ENCODE measurements around the gene KCNAB2. TPM values are rescaled to one million over a fixed set of nuclear protein-coding genes. Genes with fewer than 3 reads are reported as not detected.

KCNAB2 gene
- polyA plus RNA-seq, 1 of the 3 experiments (the other 2 are of a cell fraction), result 7.6 TPM

DNA sequence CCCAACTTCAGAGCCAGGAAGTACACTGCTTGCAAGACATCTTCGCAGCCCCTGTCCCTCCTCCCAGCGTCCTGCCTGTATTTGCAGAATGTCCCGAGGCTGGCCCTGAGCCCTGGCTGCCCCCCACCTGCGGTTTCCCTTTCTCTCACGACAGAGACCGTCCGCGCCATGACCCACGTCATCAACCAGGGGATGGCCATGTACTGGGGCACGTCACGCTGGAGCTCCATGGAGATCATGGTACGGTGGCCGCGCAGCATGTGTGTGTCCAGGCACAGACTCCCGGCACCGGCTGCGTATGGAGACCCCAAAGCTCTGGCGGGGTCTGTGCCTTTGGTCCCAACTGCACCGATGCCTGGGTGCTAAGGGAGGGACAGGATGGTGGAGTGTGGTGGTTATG is 48.6 kb downstream of the KCNAB2 start:
- Histone ChIP-seq H3K9me2 (no peaks in the 10 kb centered on the region), H3K4me1 (ENCODE audit: control insufficient read depth in 1 of 2, insufficient read depth in 2 of 2, low read depth in 1 of 2, low read length in 1 of 2) (peaks cover 0 to 5% of the 10 kb centered on the region in 2 experiments; a peak in 1 of 4 replicates), H3K27me3 (ENCODE audit: insufficient read depth) (no peaks in the 10 kb centered on the region), H3K36me3 (replicated peaks in 1 of 2; ENCODE audit: control insufficient read depth in 1 of 2, insufficient read depth in 2 of 2, low read length in 1 of 2) (no peaks in the 10 kb centered on the region), H3F3A (replicated peaks; ENCODE audit: insufficient read depth) (no peaks in the 10 kb centered on the region), H3K9ac (no peak overlapping the region), H3K4me3 (ENCODE audit: low read depth in 2 of 2, low read length in 1 of 2) (no peak overlapping the region), H2AFZ (ENCODE audit: low read depth) (no peak overlapping the region), H4K20me1 (ENCODE audit: insufficient read depth) (no peaks in the 10 kb centered on the region), H3K9me3 (no peaks in the 10 kb centered on the region), H3K79me2 (ENCODE audit: insufficient read depth) (no peaks in the 10 kb centered on the region), H3K4me2 (no peak overlapping the region), H3K27ac (ENCODE audit: low read depth in 2 of 2, low read length in 1 of 2) (no peak overlapping the region)
- ChIA-PET CTCF (interaction anchor here (0.8 to 2.6 kb wide), 9 partner anchors 11 to 67 kb away, joined by 3 to 9 read pairs (median 3); no protein-coding TSS in a partner anchor), POLR2A (no interaction called here)
- no peak for TF ChIP-seq GATA2 (CRISPR knock-in tag; IDR thresholded peaks at IDR 0.05)
- TF ChIP-seq RFX5 (IDR thresholded peaks at IDR 0.05; ENCODE audit: low read length), result no peak
- TF ChIP-seq TEAD4 (IDR thresholded peaks at IDR 0.05; ENCODE audit: borderline replicate concordance, insufficient read depth), result no peak
- TF ChIP-seq, protein P1, sequence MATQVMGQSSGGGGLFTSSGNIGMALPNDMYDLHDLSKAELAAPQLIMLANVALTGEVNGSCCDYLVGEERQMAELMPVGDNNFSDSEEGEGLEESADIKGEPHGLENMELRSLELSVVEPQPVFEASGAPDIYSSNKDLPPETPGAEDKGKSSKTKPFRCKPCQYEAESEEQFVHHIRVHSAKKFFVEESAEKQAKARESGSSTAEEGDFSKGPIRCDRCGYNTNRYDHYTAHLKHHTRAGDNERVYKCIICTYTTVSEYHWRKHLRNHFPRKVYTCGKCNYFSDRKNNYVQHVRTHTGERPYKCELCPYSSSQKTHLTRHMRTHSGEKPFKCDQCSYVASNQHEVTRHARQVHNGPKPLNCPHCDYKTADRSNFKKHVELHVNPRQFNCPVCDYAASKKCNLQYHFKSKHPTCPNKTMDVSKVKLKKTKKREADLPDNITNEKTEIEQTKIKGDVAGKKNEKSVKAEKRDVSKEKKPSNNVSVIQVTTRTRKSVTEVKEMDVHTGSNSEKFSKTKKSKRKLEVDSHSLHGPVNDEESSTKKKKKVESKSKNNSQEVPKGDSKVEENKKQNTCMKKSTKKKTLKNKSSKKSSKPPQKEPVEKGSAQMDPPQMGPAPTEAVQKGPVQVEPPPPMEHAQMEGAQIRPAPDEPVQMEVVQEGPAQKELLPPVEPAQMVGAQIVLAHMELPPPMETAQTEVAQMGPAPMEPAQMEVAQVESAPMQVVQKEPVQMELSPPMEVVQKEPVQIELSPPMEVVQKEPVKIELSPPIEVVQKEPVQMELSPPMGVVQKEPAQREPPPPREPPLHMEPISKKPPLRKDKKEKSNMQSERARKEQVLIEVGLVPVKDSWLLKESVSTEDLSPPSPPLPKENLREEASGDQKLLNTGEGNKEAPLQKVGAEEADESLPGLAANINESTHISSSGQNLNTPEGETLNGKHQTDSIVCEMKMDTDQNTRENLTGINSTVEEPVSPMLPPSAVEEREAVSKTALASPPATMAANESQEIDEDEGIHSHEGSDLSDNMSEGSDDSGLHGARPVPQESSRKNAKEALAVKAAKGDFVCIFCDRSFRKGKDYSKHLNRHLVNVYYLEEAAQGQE (IDR thresholded peaks at IDR 0.05; ENCODE audit: low read depth, low read length), result no peak
- no peak for TF ChIP-seq RAD21 (IDR thresholded peaks at IDR 0.05; ENCODE audit: low read length)
- no peak for TF ChIP-seq FOXJ3 (CRISPR knock-in tag; IDR thresholded peaks at IDR 0.05)
- TF ChIP-seq JUND (IDR thresholded peaks at IDR 0.05), result no peak
- TF ChIP-seq NRF1 (IDR thresholded peaks at IDR 0.05; ENCODE audit: low read depth, low read length), result no peak
- TF ChIP-seq EP300 (IDR thresholded peaks at IDR 0.05; ENCODE audit: borderline replicate concordance in 1 of 2, low read depth in 1 of 2, low read length in 1 of 2), result no peak
- 87% methylated on average over 19 of the region's 19 CpGs for WGBS (ENCODE audit: low lambda C conversion rate)
- no peak for DNase-seq

DNA sequence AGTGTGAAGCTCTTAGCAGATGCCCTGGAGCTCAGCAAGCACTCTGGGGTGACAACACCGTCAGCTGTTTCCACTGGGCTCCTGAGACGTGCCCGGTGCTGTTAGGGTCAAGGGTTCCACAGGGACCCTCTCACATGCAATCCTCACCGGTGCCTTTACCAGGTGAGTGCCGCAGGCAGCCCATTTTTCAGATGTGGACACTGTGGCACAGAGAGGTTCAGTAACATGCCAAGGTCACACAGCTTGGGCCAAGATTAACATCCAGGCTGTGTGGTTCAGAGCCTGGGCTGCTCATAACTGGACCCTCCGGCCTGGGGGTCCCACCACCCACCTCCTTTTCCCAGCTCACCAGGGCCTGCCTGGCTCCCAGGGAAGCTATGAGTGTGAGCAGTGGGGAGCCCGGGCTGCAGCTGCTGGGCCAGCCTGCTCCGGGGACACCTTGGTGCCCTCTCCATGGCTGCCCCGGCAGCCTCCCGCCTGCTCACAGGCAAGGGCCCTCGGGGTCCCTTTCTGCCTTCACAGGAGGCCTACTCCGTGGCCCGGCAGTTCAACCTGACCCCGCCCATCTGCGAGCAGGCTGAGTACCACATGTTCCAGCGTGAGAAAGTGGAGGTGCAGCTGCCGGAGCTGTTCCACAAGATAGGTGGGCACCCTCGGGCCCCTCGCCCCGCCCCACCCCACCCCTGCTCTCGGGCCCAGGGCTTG is 49.3 kb downstream of the KCNAB2 start:
- no peaks in the 10 kb centered on the region for H3F3A ChIP-seq (replicated peaks; ENCODE audit: insufficient read depth)
- no peak overlapping the region for H3K27ac ChIP-seq (ENCODE audit: low read depth in 2 of 2, low read length in 1 of 2)
- DNase-seq, result no peak
- ChIA-PET CTCF (interaction anchor here (0.8 to 1.9 kb wide), 8 partner anchors 11 to 66 kb away, joined by 3 to 9 read pairs (median 3); no protein-coding TSS in a partner anchor), POLR2A (no interaction called here)
- no peak overlapping the region for H3K4me2 ChIP-seq
- H3K9me2 ChIP-seq, result no peaks in the 10 kb centered on the region
- no peaks in the 10 kb centered on the region for H4K20me1 ChIP-seq (ENCODE audit: insufficient read depth)
- no peaks in the 10 kb centered on the region for H3K36me3 ChIP-seq (replicated peaks in 1 of 2; ENCODE audit: control insufficient read depth in 1 of 2, insufficient read depth in 2 of 2, low read length in 1 of 2)
- H3K27me3 ChIP-seq (ENCODE audit: insufficient read depth), result no peaks in the 10 kb centered on the region
- no peaks in the 10 kb centered on the region for H3K79me2 ChIP-seq (ENCODE audit: insufficient read depth)
- WGBS (ENCODE audit: low lambda C conversion rate), result 60% methylated on average over 3 of the region's 21 CpGs
- no peak overlapping the region for H3K9ac ChIP-seq
- no peaks in the 10 kb centered on the region for H3K9me3 ChIP-seq
- peaks cover 0 to 5% of the 10 kb centered on the region in 2 experiments; a peak in 1 of 4 replicates for H3K4me1 ChIP-seq (ENCODE audit: control insufficient read depth in 1 of 2, insufficient read depth in 2 of 2, low read depth in 1 of 2, low read length in 1 of 2)
- no peak overlapping the region for H3K4me3 ChIP-seq (ENCODE audit: low read depth in 2 of 2, low read length in 1 of 2)
- no peak overlapping the region for H2AFZ ChIP-seq (ENCODE audit: low read depth)
- TF ChIP-seq, protein P2, sequence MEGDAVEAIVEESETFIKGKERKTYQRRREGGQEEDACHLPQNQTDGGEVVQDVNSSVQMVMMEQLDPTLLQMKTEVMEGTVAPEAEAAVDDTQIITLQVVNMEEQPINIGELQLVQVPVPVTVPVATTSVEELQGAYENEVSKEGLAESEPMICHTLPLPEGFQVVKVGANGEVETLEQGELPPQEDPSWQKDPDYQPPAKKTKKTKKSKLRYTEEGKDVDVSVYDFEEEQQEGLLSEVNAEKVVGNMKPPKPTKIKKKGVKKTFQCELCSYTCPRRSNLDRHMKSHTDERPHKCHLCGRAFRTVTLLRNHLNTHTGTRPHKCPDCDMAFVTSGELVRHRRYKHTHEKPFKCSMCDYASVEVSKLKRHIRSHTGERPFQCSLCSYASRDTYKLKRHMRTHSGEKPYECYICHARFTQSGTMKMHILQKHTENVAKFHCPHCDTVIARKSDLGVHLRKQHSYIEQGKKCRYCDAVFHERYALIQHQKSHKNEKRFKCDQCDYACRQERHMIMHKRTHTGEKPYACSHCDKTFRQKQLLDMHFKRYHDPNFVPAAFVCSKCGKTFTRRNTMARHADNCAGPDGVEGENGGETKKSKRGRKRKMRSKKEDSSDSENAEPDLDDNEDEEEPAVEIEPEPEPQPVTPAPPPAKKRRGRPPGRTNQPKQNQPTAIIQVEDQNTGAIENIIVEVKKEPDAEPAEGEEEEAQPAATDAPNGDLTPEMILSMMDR (IDR thresholded peaks at IDR 0.05), result no peak
- TF ChIP-seq, protein P3, sequence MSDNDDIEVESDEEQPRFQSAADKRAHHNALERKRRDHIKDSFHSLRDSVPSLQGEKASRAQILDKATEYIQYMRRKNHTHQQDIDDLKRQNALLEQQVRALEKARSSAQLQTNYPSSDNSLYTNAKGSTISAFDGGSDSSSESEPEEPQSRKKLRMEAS (IDR thresholded peaks at IDR 0.05; ENCODE audit: low read depth), result no peak
- TF ChIP-seq, protein P4, sequence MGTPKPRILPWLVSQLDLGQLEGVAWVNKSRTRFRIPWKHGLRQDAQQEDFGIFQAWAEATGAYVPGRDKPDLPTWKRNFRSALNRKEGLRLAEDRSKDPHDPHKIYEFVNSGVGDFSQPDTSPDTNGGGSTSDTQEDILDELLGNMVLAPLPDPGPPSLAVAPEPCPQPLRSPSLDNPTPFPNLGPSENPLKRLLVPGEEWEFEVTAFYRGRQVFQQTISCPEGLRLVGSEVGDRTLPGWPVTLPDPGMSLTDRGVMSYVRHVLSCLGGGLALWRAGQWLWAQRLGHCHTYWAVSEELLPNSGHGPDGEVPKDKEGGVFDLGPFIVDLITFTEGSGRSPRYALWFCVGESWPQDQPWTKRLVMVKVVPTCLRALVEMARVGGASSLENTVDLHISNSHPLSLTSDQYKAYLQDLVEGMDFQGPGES (IDR thresholded peaks at IDR 0.05; ENCODE audit: low read depth, low read length), result no peak
- TF ChIP-seq NRF1 (IDR thresholded peaks at IDR 0.05; ENCODE audit: low read depth, low read length) (no peak), SIN3A (IDR thresholded peaks at IDR 0.05; ENCODE audit: borderline replicate concordance, low read depth, low read length) (no peak), JUND (IDR thresholded peaks at IDR 0.05) (no peak), RCOR1 (IDR thresholded peaks at IDR 0.05; ENCODE audit: low read length) (no peak), CHD2 (IDR thresholded peaks at IDR 0.05; ENCODE audit: low read length, partially characterized antibody) (no peak), FOSL2 (IDR thresholded peaks at IDR 0.05; ENCODE audit: borderline replicate concordance, low read depth) (no peak), FOXM1 (IDR thresholded peaks at IDR 0.05; ENCODE audit: low read depth) (no peak), GABPA (IDR thresholded peaks at IDR 0.05; ENCODE audit: low read depth) (no peak), YY1 (IDR thresholded peaks at IDR 0.05; ENCODE audit: low read depth) (no peak), GATA2 (CRISPR knock-in tag; IDR thresholded peaks at IDR 0.05) (no peak)
- TF ChIP-seq, protein P5, sequence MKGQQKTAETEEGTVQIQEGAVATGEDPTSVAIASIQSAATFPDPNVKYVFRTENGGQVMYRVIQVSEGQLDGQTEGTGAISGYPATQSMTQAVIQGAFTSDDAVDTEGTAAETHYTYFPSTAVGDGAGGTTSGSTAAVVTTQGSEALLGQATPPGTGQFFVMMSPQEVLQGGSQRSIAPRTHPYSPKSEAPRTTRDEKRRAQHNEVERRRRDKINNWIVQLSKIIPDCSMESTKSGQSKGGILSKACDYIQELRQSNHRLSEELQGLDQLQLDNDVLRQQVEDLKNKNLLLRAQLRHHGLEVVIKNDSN (IDR thresholded peaks at IDR 0.05; ENCODE audit: borderline replicate concordance, low read depth), result no peak
